Neural cell (in vitro differentiated cells): ENCODE measurements around the gene SMIM1.

Experiments used
- EP300 ChIP-seq: fragments of 450-650 bp; conservative IDR thresholded peaks from 2 replicates; pipeline ENCODE4 v1.6.1; 2014; ENCODE audit warnings: antibody characterized with exemption, mild to moderate bottlenecking, moderate library complexity; ENCODE audit not compliant: poor library complexity, severe bottlenecking
- REST ChIP-seq: IDR thresholded peaks from 2 replicates; pipeline ENCODE4 v1.6.1; 2012; ENCODE audit warnings: borderline replicate concordance
- TAF1 ChIP-seq: IDR thresholded peaks from 2 replicates; pipeline ENCODE4 v1.6.1; 2012; ENCODE audit warnings: low read depth
- TF ChIP-seq, protein P1 (sequence below): fragments of 450-650 bp; IDR thresholded peaks from 2 replicates; pipeline ENCODE4 v1.5.1; 2014; ENCODE audit warnings: antibody characterized with exemption, mild to moderate bottlenecking, moderate library complexity; ENCODE audit not compliant: poor library complexity, severe bottlenecking

- TF ChIP-seq EP300, result no peak
- TF ChIP-seq, protein P1, sequence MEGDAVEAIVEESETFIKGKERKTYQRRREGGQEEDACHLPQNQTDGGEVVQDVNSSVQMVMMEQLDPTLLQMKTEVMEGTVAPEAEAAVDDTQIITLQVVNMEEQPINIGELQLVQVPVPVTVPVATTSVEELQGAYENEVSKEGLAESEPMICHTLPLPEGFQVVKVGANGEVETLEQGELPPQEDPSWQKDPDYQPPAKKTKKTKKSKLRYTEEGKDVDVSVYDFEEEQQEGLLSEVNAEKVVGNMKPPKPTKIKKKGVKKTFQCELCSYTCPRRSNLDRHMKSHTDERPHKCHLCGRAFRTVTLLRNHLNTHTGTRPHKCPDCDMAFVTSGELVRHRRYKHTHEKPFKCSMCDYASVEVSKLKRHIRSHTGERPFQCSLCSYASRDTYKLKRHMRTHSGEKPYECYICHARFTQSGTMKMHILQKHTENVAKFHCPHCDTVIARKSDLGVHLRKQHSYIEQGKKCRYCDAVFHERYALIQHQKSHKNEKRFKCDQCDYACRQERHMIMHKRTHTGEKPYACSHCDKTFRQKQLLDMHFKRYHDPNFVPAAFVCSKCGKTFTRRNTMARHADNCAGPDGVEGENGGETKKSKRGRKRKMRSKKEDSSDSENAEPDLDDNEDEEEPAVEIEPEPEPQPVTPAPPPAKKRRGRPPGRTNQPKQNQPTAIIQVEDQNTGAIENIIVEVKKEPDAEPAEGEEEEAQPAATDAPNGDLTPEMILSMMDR, result no peak
- TF ChIP-seq REST, result no peak
- no peak for TF ChIP-seq TAF1
Observed at GRCh38 chr1:3762873-3763228, 9.7 kb upstream of the SMIM1 start.
